NOMO-1 treated with DMSO at 0.1 percent for 48 hours (cell line): ENCODE results near the gene ZNF213.
A peak's percentile ranks its signal among the peaks of the same experiment; 100 is the strongest.

Experiments
- DNase-seq: peaks from one replicate; lab custom pipeline; 2025; ENCODE audit not compliant: unreplicated experiment; lab: John Stamatoyannopoulos, UW

Gene ZNF213

GRCh38 chr16:3101018-3101840 is 33.6 kb upstream of the ZNF213 start:
- peak; percentile 55 for DNase-seq

- peak; percentile 26 for DNase-seq
Observed at GRCh38 chr16:3101841-3102470, 32.9 kb upstream of the ZNF213 start.

GRCh38 chr16:3106205-3106928 is 28.5 kb upstream of the ZNF213 start:
- peak; percentile 76 for DNase-seq

- no peak for DNase-seq
Observed at GRCh38 chr16:3112058-3112880, 22.6 kb upstream of the ZNF213 start, which contains the start of gene ZNF205. ZNF205 (plus strand) TSS chr16:3112586; CDS start chr16:3113431, 845 bp downstream.

GRCh38 chr16:3112881-3113574 is 21.8 kb upstream of the ZNF213 start:
- DNase-seq = no peak

GRCh38 chr16:3113765-3114479 is 20.9 kb upstream of the ZNF213 start:
- no peak for DNase-seq

GRCh38 chr16:3115003-3115402 is 19.8 kb upstream of the ZNF213 start:
- DNase-seq = no peak

- DNase-seq = no peak
Observed at GRCh38 chr16:3115561-3115960, 19.3 kb upstream of the ZNF213 start.

GRCh38 chr16:3118204-3118790 is 16.5 kb upstream of the ZNF213 start:
- DNase-seq = no peak

GRCh38 chr16:3118846-3119245 is 16.0 kb upstream of the ZNF213 start:
- DNase-seq = no peak

- no peak for DNase-seq
Observed at GRCh38 chr16:3119286-3119685, 15.5 kb upstream of the ZNF213 start.

GRCh38 chr16:3119701-3120408 is 15.0 kb upstream of the ZNF213 start:
- DNase-seq = no peak

GRCh38 chr16:3120435-3120834 is 14.4 kb upstream of the ZNF213 start:
- DNase-seq = no peak

GRCh38 chr16:3121851-3122467 is 12.9 kb upstream of the ZNF213 start:
- no peak for DNase-seq

- no peak for DNase-seq
Observed at GRCh38 chr16:3122926-3123570, 11.8 kb upstream of the ZNF213 start.

GRCh38 chr16:3123986-3124886 is 10.6 kb upstream of the ZNF213 start:
- DNase-seq = peak; percentile 98

GRCh38 chr16:3127745-3128144 is 7.1 kb upstream of the ZNF213 start:
- DNase-seq = no peak
